GM23248 (cell line): Measurements from ENCODE around the gene EEF2KMT.

ENCODE experiments used
- EZH2 ChIP-seq: fragments of 200-600 bp; sonication (generic); IDR thresholded peaks from 2 replicates; pipeline ENCODE4 v1.6.1; 2018; ENCODE audit warnings: antibody characterized with exemption, mild to moderate bottlenecking; ENCODE audit not compliant: insufficient read depth, poor library complexity, severe bottlenecking
- EZH2phosphoT487 ChIP-seq: fragments of 200-600 bp; sonication (generic); IDR thresholded peaks from 2 replicates; pipeline ENCODE4 v1.6.1; 2018; ENCODE audit warnings: antibody characterized with exemption, moderate library complexity, mild to moderate bottlenecking, low read depth; ENCODE audit not compliant: insufficient read depth

GRCh38 chr16:5072334-5073278 lies 25.0 kb downstream of the EEF2KMT start:
- TF ChIP-seq EZH2: no peak
- TF ChIP-seq EZH2phosphoT487: no peak
